HepG2 (cell line): ENCODE results near the gene DENND4B. TPM values are rescaled to one million over a fixed set of nuclear protein-coding genes. Genes with fewer than 3 reads are reported as not detected.

Experiments used
- CBFB ChIP-seq: sonication (generic); formaldehyde crosslinking; IDR thresholded peaks from 2 replicates; pipeline ENCODE4 v1.4.0; 2020; ENCODE audit warnings: missing genetic modification reagents
- CENPBD1 ChIP-seq: sonication (generic); formaldehyde crosslinking; IDR thresholded peaks from 2 replicates; pipeline ENCODE4 v1.8.0; 2022; ENCODE audit warnings: missing genetic modification reagents, low read depth, mild to moderate bottlenecking, borderline replicate concordance
- CREBL2 ChIP-seq: sonication (generic); formaldehyde crosslinking; IDR thresholded peaks from 2 replicates; pipeline ENCODE4 v1.8.1; 2023; ENCODE audit warnings: missing genetic modification reagents, mild to moderate bottlenecking, borderline replicate concordance
- FOXO4 ChIP-seq: sonication (generic); formaldehyde crosslinking; conservative IDR thresholded peaks from 2 replicates; pipeline ENCODE4 v1.8.1; 2023; ENCODE audit warnings: missing genetic modification reagents
- KAT8 ChIP-seq: IDR thresholded peaks from 2 replicates; pipeline ENCODE4 v1.6.1; 2016; ENCODE audit warnings: missing genetic modification reagents, missing compliant biosample characterization
- KLF6 ChIP-seq: IDR thresholded peaks from 2 replicates; pipeline ENCODE4 v1.8.0; 2016; ENCODE audit warnings: missing biosample characterization, missing genetic modification reagents
- MAFF ChIP-seq: IDR thresholded peaks from 2 replicates; pipeline ENCODE4 v1.6.1; 2011; ENCODE audit warnings: low read depth, low read length, improper control_type of control experiment
- MEF2D ChIP-seq: sonication (generic); formaldehyde crosslinking; IDR thresholded peaks from 2 replicates; pipeline ENCODE4 v1.5.1; 2020; ENCODE audit warnings: mild to moderate bottlenecking, missing genetic modification reagents
- NR3C1 ChIP-seq: sonication (generic); formaldehyde crosslinking; IDR thresholded peaks from 2 replicates; pipeline ENCODE4 v1.4.0; 2020; ENCODE audit warnings: missing genetic modification reagents
- PITX1 ChIP-seq: sonication (generic); formaldehyde crosslinking; IDR thresholded peaks from 2 replicates; pipeline ENCODE4 v1.5.1; 2020; ENCODE audit warnings: mild to moderate bottlenecking, missing genetic modification reagents
- RFX5 ChIP-seq: IDR thresholded peaks from 2 replicates; pipeline ENCODE4 v1.6.1; 2011; ENCODE audit warnings: low read depth, low read length, improper control_type of control experiment
- TBP ChIP-seq: sonication (generic); formaldehyde crosslinking; IDR thresholded peaks from 2 replicates; pipeline ENCODE4 v1.5.0; 2020; ENCODE audit warnings: missing genetic modification reagents
- TFDP2 ChIP-seq: sonication (generic); formaldehyde crosslinking; IDR thresholded peaks from 2 replicates; pipeline ENCODE4 v1.4.0; 2020; ENCODE audit warnings: missing genetic modification reagents
- ZMAT5 ChIP-seq: sonication (generic); formaldehyde crosslinking; IDR thresholded peaks from 2 replicates; pipeline ENCODE4 v1.5.0; 2020; ENCODE audit warnings: mild to moderate bottlenecking, low read depth, missing genetic modification reagents, borderline replicate concordance
- ZNF142 ChIP-seq: sonication (generic); formaldehyde crosslinking; IDR thresholded peaks from 2 replicates; pipeline ENCODE4 v1.4.0; 2020; ENCODE audit warnings: missing genetic modification reagents
- ZNF275 ChIP-seq: sonication (generic); formaldehyde crosslinking; IDR thresholded peaks from 2 replicates; pipeline ENCODE4 v1.8.0; 2022; ENCODE audit warnings: missing genetic modification reagents, mild to moderate bottlenecking, inconsistent platforms, borderline replicate concordance
- ZNF510 ChIP-seq: sonication (generic); formaldehyde crosslinking; IDR thresholded peaks from 2 replicates; pipeline ENCODE4 v1.4.0; 2020; ENCODE audit warnings: low read depth, mild to moderate bottlenecking, missing genetic modification reagents
- ZNF720 ChIP-seq: sonication (generic); formaldehyde crosslinking; IDR thresholded peaks from 2 replicates; pipeline ENCODE4 v1.4.0; 2020; ENCODE audit warnings: missing genetic modification reagents
- polyA plus RNA-seq, 8 experiments: library from polyadenylated mRNA; depleted of rRNA in 3 of 8; stranded (reverse) in 7 of 8; unstranded in 1 of 8; fragments of >200 nt; fragmentation: Illumina TruSeq in 4 of 8; extraction: Trizol in 4 of 8; gene quantifications; 2 replicates each; pipeline versions ENCODE4 v1.2.1 to v1.2.3, GENCODE V29; 2011 to 2016; ENCODE audit warnings: low read depth in 4 of 8, missing spikeins in 1 of 8, mixed read lengths in 1 of 8; ENCODE audit not compliant: insufficient read depth in 1 of 8
- total RNA-seq, 5 experiments: library from RNA; depleted of rRNA; stranded (reverse); fragments of >200 nt; fragmentation: Illumina TruSeq; extraction: Trizol; gene quantifications; 2 replicates each; pipeline ENCODE4 v1.2.3, GENCODE V29; 2016; ENCODE audit warnings: low read depth in 1 of 5

Gene DENND4B
- total and polyA plus RNA-seq, 2 of the 13 experiments (the other 11 are each of a cell fraction or from before 2014, with no cell fraction given) = 15.1 to 20.3 TPM

- TF ChIP-seq ZMAT5 (CRISPR knock-in tag) = no peak
- peak; percentile 86 for TF ChIP-seq KLF6 (CRISPR knock-in tag)
- no peak for TF ChIP-seq NR3C1 (CRISPR knock-in tag)
- no peak for TF ChIP-seq FOXO4 (CRISPR knock-in tag)
- TF ChIP-seq PITX1 = peak; percentile 77
- peak; percentile 47; the same call in 1 of the 2 replicates for TF ChIP-seq ZNF275 (CRISPR knock-in tag)
- peak; percentile 72 for TF ChIP-seq ZNF142 (CRISPR knock-in tag)
- peak; percentile 86 for TF ChIP-seq TFDP2 (CRISPR knock-in tag)
- 0 out of 2 replicates have a peak, but pooled peaks have one; percentile 85 for TF ChIP-seq MEF2D (CRISPR knock-in tag)
- no peak for TF ChIP-seq TBP (CRISPR knock-in tag)
- no peak for TF ChIP-seq ZNF720 (CRISPR knock-in tag)
- TF ChIP-seq CENPBD1 (CRISPR knock-in tag) = no peak
- TF ChIP-seq KAT8 (CRISPR knock-in tag) = peak; percentile 24; the same call in 1 of the 2 replicates
- TF ChIP-seq CBFB (CRISPR knock-in tag) = no peak
- 0 out of 2 replicates have a peak, but pooled peaks have one; percentile 14 for TF ChIP-seq MAFF
- peak; percentile 89 for TF ChIP-seq ZNF510
- peak; percentile 28; the same call in 1 of the 2 replicates for TF ChIP-seq CREBL2
- TF ChIP-seq RFX5 = no peak
Observed at GRCh38 chr1:153967107-153967999, 20.8 kb upstream of the DENND4B start, which contains the start of gene CREB3L4 (continued).
